Stimulated activated CD4-positive, alpha-beta T cell treated with anti-CD3 and anti-CD28 coated beads, TNF-alpha, amount 100 ng/mL, for 48 hours (primary cell): Measurements from ENCODE around the gene SCYGR3.

Experiments
- DNase-seq, 3 donors: peaks; one replicate each; pipeline ENCODE4 v3.0.0-alpha.2; 2020; ENCODE audit warnings: low read depth in 3 of 3

SCYGR3 gene, protein sequence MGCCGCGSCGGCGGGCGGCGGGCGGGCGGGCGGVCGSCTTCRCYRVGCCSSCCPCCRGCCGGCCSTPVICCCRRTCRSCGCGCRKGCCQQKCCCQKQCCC

DNA sequence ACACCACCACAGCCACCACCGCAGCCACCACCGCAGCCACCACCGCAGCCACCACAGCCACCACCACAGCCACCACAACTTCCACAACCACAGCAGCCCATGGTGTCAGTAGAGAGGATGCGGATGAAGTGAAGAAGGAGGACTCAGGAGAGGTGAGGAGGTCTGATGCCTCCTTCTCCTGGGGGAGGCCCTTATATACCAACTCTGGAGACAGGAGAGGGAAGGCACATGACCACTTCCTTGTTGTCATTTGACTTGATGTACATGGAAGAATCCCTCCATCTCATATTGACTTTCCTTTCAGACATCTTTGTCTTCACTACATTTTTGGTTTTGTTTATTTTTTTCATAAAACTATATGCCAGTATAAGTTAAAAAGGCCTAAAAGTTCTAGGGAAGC lies at the start of gene SCYGR3:
SCYGR3 (minus strand) TSS at position 101 of the 400 bp plus-strand sequence; CDS start at position 101, 0 bp downstream.
- DNase-seq: no peak

DNA sequence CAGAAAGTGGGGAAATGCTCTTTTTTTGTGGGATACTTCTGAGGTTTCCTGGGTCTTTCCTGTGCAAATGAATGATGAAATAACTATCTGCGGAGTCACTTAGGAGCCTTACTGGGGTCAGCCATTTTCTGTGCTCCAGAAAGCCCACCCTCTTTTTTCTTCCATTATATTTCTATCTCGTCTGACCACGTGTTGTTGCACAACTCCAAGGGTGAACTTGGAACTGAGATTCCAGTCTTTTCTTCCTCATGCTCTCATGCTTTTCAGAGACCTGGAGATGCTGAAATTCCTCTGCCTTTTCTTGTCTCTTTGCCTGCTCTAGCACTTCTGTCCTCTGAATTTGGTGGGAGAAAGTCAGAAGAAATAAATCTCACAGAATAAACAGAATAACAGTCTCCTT lies 47.2 kb upstream of the SCYGR3 start:
- DNase-seq: no peak

DNA sequence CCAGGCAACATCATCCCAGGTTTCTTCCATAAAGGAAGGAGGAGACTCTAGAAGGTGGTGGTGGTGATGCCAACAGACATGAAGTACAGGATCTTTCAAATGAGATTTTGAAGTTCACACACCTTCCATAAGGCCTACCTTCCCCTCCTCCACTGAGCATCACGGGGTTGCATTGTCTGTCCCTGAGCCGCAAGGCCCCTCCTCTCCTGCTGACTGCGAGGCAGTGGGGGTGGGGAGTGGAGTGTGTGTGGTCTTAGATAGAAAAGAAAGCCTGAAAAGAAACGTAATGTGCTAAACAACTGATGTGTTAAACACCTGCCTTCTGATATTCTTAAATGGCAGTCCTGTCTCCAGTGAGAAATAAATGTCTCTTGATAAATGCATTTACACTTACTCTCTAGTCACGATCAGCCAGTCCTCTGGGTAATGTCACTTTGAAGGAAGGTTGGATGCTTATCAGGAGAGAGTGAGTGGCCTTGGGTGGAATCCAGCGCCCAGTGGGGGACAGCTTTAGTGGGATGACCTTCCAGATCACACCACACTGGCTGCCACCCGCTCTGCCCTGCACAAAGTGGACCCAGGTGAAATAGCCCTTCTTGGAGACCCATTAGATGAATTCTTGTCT lies 46.5 kb upstream of the SCYGR3 start:
- DNase-seq: no peak

DNA sequence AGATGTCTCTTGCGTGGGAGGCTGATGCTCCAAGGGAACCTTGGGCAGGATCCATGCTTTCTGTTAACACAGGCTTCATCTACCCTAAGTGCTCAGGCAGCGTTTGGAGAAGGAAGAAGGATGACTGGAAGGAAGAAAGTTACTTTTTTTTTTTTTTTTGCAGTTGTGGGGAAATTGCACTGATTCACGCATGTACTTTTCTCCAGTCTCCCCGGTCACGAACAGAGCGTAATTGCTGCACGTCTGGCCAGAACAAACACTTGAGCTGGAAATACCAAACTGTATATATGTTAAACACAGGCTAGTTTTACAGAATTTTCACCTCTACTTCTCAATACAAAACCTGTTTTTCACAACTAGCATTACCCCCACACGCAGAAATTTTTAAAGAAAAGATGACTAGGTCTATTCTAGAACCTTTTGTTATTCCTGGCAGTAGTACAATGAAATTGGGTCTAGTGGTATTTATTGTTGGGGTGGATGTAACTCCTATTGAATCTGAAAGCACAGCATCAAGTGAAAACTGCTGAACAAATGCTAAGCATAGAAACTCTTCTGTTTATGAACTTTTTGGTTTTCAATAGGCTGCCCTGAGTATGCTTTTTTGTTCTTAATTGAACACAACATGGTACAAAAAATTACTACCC lies 42.7 kb upstream of the SCYGR3 start:
- no peak for DNase-seq

DNA sequence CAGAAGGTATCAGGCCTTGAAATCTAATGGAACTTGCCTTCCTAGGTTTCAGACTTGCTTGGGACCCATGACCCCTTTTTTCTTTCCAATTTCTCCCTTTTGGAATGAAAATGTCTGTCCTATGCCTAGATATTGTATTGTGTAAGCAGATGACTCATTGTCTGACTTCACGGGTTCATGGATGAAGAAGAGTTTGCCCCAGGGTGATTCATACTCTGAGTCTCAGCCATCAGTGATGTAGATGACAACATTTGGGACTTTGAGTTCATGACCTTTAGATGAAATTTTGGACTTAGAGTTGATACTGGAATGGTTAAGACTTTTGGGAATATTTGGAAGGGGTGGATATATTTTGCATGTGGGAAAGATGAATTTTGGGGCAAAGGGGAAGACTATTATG lies 40.8 kb upstream of the SCYGR3 start:
- DNase-seq: peak in 1 of 3 donors; percentile 1

DNA sequence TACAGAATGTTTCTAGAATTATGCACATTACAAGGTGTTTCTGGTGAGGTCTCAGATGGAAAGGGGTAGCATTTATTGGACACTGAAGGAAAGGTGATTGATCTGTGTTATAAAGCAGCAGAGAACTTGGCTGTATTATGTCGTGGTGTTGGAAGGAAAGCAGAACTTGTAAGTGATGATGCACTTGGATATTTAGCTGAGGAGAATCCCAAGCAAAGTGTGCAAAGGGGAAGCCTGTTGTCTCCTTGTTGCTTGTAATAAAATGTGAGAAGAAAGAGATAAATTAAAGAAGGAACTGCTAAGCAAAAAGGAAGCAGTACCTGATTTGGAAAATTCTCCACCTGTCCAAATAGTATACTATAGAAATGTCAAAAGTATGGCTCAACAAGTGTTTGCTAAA lies 39.8 kb upstream of the SCYGR3 start:
- no peak for DNase-seq

DNA sequence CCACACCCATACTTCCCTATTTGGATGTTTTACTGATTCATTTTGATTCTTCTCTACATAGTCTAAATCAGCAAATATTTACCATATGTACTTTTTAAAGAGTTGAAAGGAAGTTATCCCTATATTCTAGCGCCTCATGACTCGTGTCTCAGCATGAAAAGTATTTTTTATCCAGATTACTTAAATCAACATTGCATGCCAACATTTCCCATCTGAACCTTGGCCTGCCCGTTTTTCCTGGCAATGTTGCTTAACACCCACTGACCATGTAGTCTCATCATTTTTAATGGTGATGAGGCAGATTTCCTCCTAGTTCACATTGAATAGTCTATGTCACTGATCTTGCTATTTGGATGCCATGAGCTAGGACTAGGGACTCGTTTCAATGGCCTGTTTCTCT lies 38.8 kb upstream of the SCYGR3 start:
- no peak for DNase-seq

DNA sequence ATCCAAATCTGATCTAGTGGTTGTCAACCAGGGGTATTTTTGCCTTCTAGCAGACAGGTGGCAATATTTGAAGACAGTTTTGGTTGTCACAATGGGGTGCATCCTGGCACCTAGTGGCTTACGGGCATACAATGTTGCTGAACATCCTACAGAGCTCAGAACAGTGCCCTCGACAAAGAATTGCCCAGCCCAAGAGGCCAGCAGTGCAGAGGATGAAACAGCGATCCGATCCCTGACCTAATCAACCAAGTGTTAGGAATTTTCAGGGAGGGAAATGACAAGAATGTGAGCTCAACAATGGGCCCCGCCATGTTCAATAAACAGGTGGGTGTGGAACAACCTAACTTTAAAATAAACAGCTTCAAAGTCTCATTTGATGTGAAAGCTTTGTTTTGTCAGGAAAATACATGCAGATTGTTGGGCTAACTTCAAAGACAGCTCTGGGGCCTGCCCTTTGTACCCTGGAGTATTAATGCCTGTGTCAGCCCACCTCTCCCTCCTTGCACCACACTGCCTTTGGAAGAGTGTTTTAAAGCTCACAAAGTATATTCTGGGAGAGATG lies 29.4 kb upstream of the SCYGR3 start:
- DNase-seq: no peak

DNA sequence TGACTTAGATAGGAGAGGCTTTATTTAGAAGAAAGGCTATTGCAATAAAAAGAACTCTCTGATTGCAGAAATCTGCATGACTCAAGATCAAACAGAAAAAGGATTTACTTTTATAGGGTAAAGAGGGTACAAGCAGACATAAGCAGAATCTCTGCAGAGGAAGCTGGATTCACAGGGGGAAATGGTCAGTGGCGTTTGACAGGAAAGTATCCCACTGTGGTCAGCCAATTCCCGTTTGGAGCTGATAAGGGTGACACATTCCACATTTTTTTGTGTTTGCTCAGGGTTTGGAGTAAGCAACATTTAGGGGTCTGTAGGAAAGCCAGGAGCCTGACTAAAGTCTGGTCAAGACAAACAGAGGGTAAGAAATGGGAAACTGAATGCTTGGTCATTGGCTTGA lies 28.0 kb upstream of the SCYGR3 start:
- no peak for DNase-seq

DNA sequence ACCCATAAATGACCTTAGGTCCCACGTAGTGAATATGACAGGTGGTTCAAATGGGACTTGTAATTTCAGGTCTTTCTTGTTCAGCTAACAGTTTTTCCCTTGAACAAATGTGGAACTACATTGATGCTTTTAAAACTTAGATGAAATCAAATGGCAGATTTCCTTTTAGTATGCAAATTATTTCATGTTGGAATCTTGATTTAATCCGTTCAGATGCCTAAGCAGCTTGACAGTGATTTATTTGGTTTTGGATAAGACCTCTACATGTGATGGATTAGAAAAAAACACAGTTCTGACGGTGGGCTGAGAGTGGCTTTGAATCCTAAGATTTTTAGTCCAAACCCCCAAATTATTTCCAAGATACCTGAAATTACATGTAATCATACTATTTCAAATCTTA lies 19.6 kb upstream of the SCYGR3 start:
- no peak for DNase-seq

DNA sequence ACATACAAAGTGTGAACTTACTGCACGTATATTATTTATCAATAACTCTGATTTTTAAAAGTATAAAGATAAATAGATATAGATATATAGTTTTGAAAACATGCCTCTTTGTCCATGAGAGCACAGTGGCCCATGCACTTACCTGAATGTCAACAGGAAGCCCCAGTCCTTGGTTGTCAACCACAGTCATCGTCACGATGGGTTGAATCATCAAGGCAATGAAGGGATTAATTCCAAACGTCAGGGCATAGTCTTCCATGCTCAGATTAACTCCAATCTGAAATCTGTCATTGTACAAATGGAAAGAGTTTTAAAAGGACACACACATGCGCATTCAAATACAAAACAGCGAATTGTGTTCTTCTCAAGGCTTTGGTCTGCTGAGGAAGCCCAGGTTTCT lies 18.2 kb upstream of the SCYGR3 start:
- no peak for DNase-seq

DNA sequence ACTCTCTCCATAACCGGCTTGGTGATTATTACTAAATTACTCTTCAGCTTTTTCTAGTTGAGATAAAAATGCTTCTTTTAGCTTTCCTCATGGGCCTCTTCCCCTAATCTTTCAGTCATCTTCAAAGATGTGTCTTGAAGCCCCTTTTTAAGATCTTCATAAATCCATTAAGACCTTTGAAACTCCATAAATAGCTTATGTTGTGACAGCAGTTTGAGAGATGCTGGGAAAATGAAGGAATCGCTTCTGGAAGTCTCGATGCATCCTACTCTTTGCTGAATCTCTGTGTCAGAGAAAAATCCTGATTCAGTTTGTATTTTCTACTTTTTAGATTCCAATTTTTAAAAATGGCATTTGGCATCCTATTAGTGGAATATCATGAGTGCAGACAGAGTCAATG lies 15.7 kb upstream of the SCYGR3 start:
- no peak for DNase-seq

DNA sequence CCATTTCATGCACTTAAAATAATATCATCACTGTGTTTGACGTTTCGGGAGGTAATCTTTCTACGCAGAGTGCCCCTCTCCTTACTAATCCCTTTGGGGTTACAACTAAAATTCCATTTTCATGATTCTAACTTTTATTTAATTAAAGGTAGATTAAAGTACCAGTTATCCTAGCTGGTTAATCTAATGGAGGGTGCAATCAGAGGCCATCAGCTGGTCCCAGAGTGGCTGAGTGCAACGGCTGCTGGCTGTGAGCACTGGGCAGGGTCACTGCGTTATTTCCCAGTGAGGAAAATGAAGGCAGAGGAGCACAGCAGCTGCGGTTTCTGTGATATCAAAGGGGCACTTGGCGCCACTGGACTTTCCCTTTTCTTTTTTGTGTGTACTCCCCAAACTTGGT lies 14.8 kb upstream of the SCYGR3 start:
- DNase-seq: no peak

DNA sequence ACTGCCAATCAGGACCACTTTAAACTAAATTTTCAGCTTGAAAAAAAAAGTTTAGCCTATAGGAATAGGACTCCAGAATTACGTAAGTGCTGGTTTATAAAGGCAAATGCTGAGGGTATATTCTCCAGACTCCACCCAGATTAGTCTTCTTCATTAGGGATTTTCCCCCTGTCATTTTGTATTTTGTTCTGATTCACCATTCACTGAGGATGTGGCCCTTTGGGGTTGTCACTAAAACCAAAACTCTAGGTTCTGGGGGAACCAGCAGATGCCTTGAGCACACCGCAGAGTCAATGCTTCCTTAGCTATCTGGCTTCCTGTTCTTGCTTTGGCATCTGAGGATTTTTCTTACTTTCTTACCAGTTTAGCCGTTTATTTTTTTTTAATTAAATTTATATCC lies 13.1 kb upstream of the SCYGR3 start:
- no peak for DNase-seq

DNA sequence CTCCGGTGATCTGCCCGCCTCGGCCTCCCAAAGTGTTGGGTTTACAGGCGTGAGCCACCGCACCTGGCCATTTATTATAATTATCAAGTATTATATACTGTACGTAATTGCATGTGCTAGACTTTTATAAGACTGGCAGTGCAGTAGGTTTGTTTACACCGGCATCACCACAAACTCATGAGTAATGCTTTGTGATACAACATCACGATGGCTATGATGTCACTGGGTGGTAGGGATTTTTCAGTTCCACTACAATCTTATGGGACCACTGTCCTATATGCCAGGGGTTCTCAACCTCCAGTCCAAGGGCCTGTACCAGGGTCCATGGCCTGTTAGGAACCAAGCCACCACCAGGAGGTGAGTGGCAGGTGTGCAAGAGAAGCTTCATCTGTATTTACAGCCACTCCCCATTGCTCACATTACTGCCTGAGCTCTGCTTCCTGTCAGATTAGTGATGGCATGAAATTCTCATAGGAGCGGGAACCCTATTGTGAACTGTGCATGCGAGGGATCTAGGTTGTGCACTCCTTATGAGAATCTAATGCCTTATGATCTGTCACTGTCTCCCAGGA lies 12.0 kb upstream of the SCYGR3 start:
- no peak for DNase-seq

DNA sequence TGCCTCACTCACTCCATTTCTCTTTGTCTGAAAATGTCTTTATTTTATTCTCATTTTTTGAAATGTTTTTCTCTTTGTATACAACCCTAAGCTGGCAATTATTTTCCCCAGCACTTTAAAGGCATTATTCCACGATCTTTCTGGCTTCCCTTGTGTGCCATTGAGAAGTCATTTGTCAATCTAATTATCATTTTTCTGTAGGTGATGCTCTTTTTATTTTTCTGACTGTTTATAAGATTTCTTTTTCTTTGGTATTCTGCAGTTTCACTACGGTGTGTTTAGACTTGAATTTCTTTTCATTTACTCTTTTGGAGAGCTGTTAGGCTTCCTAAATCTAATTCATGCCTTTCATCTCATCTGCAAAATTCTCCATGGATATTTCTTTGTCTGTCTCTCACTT lies 10.8 kb upstream of the SCYGR3 start:
- DNase-seq: no peak

DNA sequence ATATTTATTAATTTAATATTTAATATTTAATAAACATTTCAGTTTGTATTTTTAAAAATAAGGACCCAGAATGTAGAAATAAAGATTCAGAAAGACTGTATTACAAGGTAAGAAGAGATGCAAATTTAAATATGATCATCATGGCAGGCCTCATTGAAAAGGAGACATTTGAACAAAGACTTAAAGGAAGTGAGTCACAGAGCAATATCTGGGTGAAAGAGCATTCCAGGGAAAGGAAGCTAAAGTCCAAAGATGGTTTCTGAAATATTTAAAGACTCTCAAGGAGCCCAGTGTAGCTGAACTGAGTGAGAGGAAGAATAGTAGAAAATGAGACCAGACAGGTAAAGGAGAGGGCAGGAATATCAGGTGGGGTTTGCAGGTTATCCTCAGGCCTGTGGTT lies 8.6 kb upstream of the SCYGR3 start:
- no peak for DNase-seq

DNA sequence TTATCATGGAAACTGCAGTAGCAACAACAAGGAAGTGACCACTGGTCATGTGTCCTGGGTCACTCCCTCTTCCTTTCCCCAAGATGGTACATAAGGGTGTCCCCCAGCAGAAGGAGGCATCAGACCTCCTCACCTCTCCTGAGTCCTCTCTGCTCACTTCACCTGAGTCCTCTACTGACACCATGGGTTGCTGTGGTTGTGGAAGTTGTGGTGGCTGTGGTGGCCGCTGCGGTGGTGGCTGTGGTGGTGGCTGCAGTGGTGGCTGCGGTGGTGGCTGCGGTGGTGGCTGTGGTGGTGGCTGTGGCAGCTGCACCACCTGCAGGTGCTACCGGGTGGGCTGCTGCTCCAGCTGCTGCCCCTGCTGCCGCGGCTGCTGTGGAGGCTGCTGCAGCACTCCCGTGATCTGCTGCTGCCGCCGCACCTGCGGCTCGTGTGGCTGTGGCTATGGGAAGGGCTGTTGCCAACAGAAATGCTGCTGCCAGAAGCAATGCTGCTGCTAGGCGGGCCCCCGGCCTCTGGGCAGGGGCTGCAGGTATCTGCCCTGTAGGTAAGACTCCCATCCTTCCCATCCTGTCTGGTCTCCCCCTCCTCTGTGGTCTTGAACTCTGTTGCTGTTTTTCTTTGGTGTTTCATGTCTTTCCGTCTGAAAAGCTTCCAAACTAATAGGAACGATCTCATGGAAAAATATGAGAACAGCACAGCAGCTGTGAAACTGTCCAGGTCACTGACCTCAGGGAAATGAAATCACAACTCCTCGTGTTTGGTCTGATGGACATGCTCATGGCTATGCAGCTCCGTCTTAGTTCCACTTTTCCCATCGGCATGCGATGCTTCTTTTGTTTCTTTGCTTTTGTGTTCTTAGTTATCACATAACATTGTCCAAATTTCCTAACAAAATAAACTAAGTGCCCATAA lies 2.9 kb upstream of the SCYGR3 start, which contains the start of gene SCYGR4:
SCYGR4 (plus strand) TSS at position 183 of the 915 bp plus-strand sequence; CDS start at position 183, 0 bp downstream.
- DNase-seq: no peak

DNA sequence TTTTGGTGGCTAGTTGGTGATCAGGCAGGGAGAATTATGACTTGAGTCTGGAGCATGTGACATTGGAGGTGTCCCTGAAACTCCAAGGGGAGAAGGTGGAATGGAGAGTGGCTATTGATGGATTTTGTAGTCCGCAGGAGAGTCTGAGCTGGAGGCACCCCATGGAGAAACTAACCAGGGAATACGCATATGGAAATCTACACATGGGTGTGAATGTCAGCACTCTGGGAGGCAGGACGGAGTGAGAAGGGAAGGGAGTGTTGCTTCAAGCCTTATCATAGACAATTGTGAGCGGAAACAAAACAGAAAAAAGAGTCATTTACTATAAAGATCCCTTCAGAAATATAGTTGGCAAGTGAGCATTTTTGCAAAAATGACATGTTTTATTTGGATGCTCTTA lies 2.0 kb upstream of the SCYGR3 start:
- DNase-seq: no peak

DNA sequence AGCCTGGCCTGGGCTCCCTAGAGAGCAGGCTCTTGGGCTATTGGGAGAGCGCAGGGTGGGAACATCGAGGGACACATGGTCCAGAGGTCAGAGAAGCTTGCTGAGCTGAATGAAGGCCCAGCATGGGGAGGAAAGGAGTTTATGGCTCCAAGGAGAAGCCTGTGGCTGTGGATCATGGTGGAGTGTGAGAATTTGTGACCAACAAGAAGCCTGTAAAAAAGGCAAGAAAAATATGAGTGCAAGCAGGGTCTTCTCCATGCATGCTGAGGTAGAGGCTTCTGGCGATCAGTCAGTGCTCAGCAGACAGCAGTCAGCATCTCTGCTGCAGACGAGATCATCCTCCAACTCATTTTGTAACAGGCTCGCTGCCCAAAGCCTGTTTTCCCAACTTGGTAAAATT lies 1.3 kb upstream of the SCYGR3 start:
- no peak for DNase-seq

DNA sequence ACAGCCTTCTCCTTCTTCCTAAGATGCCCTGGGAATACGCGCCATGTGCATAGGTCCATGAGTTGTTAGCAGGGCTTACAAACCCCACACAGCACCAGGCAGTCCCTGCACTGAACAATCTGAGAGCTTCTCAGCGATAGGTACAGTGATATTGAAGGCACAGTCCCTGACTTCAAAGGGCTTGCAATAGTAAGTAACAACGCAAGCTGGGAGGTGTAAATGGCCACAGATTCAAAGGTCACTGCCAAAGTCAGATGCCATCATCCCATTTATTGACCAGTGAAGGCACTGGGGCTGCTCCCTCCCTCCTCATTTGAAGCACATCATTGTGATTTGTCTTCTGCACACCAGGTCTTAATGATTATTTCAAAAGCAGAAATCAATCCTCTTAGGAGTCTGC lies 541 bp upstream of the SCYGR3 start:
- no peak for DNase-seq

DNA sequence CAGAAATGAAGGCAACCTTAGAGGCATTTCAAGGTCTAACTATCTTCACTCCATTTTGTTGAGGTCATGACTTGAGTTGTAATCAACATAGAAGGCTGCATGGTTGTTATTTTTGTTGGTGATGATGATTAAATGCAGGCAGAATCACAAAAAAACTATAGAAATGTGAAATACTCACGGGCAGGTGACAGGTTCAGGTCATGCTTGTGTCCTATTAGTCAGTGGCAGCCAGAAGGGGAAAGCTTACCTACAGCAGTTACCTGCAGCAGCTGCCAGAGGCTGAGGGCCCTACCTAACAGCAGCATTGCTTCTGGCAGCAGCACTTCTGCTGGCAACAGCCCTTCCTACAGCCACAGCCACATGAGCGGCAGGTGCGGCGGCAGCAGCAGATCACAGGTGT lies 394 bp downstream of the SCYGR3 start:
- no peak for DNase-seq
